H1 (cell line): ENCODE data around the gene MBNL1.

ENCODE experiments used
- BACH1 ChIP-seq: IDR thresholded peaks from 2 replicates; pipeline ENCODE4 v1.6.1; 2012; ENCODE audit warnings: low read length, improper control_type of control experiment
- CBX5 ChIP-seq: fragments of 300-800, 300-1000 bp; sonication (generic); IDR thresholded peaks from 2 replicates; pipeline ENCODE4 v1.7.1; 2016; ENCODE audit warnings: antibody characterized with exemption, low read length, low read depth
- EZH2 ChIP-seq: fragments of 200-600 bp; sonication (generic); IDR thresholded peaks from 2 replicates; pipeline ENCODE4 v1.7.1; 2012; ENCODE audit warnings: low read depth, mild to moderate bottlenecking, moderate library complexity, low read length, inconsistent platforms; ENCODE audit not compliant: severe bottlenecking
- POLR2A ChIP-seq, 2 experiments: IDR thresholded peaks; 1 replicate in 1 of 2; 2 replicates in 1 of 2; pipeline ENCODE4 v1.6.1; 2011; ENCODE audit warnings: low read depth in 2 of 2, low read length in 2 of 2, mild to moderate bottlenecking in 2 of 2; ENCODE audit errors: control extremely low read depth in 1 of 2
- SIX5 ChIP-seq: IDR thresholded peaks from 2 replicates; pipeline ENCODE4 v1.6.1; 2011; ENCODE audit warnings: mild to moderate bottlenecking, low read depth, low read length
- TAF7 ChIP-seq: optimal IDR thresholded peaks from 2 replicates; pipeline ENCODE3; 2011; ENCODE audit warnings: low read depth, mild to moderate bottlenecking, inconsistent platforms, low read length, moderate library complexity, borderline replicate concordance
- TCF12 ChIP-seq: IDR thresholded peaks from 2 replicates; pipeline ENCODE4 v1.6.1; 2011; ENCODE audit warnings: low read depth, mild to moderate bottlenecking, low read length
- TF ChIP-seq, protein P1 (sequence below), 3 experiments: IDR thresholded peaks; 1 replicate in 2 of 3; 2 replicates in 1 of 3; pipeline versions ENCODE4 v1.5.1 to v1.6.1; 2011; ENCODE audit warnings: low read length in 3 of 3, mild to moderate bottlenecking in 3 of 3, inconsistent platforms in 2 of 3, low read depth in 1 of 3, moderate library complexity in 1 of 3; ENCODE audit not compliant: insufficient read depth in 1 of 3; ENCODE audit errors: control extremely low read depth in 1 of 3

DNA sequence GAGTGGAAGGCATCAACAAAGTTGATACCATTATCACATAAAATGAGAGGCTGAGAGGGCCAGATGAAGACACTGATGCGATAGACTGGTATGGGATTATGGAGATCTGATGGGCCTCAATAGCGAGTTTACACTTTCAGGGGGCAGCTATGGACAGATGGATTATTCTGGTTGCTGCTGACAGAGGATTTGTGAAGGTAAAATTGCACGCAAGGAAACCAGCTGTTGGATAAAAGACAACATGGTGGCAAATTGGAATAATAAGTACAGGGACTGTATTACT is 203.9 kb downstream of the MBNL1 start:
- no peak for TF ChIP-seq BACH1
- TF ChIP-seq EZH2: no peak
- no peak for TF ChIP-seq POLR2A (IDR thresholded peaks at IDR 0.05; ENCODE audit: control extremely low read depth in 1 of 2, low read depth in 2 of 2, low read length in 2 of 2)
- TF ChIP-seq, protein P1, sequence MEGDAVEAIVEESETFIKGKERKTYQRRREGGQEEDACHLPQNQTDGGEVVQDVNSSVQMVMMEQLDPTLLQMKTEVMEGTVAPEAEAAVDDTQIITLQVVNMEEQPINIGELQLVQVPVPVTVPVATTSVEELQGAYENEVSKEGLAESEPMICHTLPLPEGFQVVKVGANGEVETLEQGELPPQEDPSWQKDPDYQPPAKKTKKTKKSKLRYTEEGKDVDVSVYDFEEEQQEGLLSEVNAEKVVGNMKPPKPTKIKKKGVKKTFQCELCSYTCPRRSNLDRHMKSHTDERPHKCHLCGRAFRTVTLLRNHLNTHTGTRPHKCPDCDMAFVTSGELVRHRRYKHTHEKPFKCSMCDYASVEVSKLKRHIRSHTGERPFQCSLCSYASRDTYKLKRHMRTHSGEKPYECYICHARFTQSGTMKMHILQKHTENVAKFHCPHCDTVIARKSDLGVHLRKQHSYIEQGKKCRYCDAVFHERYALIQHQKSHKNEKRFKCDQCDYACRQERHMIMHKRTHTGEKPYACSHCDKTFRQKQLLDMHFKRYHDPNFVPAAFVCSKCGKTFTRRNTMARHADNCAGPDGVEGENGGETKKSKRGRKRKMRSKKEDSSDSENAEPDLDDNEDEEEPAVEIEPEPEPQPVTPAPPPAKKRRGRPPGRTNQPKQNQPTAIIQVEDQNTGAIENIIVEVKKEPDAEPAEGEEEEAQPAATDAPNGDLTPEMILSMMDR (IDR thresholded peaks at IDR 0.05; ENCODE audit: control extremely low read depth in 1 of 3, insufficient read depth in 1 of 3, low read depth in 1 of 3, low read length in 3 of 3): no peak
- TF ChIP-seq TCF12: no peak
- TF ChIP-seq CBX5: no peak
- no peak for TF ChIP-seq SIX5
- TF ChIP-seq TAF7: no peak
